C4-2B (cell line): Measurements from ENCODE around the gene COL6A2.

ENCODE experiments used
- ZFX ChIP-seq: fragments of 450-650 bp; IDR thresholded peaks from 2 replicates; pipeline ENCODE4 v1.6.1; 2017
- TF ChIP-seq, protein P1 (sequence below): fragments of 450-650 bp; conservative IDR thresholded peaks from 2 replicates; pipeline ENCODE4 v1.5.1; 2017; ENCODE audit warnings: mild to moderate bottlenecking

DNA sequence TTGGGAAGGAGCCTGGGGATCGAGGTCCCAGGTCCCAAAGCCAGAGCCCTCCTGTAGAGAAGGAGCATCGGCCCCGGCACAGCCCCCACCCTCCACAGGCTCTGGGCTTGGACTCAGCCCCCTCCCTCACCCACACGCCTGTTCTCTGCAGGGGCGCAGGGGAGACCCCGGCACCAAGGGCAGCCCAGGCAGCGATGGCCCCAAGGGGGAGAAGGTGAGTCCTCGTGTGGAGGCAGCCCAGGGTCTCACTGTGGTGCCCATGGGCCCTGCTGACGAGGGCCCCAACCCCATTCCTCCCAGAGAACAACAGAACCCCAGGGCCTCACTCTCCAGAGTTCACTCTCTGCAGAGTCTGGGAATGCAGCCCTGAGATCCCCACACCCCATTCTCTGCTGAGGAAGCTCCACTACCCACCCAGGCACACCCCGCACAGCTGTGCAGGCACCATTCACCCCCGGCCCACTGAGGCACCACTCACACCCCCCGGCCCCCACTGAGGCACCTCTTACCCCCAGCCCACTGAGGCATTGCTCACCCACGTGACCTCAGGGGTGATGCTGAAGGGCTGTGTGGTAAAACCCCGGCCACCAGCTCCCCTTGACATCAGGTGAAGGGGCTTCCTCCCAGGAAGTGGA, 21.8 kb downstream of the COL6A2 start:
- TF ChIP-seq, protein P1, sequence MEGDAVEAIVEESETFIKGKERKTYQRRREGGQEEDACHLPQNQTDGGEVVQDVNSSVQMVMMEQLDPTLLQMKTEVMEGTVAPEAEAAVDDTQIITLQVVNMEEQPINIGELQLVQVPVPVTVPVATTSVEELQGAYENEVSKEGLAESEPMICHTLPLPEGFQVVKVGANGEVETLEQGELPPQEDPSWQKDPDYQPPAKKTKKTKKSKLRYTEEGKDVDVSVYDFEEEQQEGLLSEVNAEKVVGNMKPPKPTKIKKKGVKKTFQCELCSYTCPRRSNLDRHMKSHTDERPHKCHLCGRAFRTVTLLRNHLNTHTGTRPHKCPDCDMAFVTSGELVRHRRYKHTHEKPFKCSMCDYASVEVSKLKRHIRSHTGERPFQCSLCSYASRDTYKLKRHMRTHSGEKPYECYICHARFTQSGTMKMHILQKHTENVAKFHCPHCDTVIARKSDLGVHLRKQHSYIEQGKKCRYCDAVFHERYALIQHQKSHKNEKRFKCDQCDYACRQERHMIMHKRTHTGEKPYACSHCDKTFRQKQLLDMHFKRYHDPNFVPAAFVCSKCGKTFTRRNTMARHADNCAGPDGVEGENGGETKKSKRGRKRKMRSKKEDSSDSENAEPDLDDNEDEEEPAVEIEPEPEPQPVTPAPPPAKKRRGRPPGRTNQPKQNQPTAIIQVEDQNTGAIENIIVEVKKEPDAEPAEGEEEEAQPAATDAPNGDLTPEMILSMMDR, result no peak
- TF ChIP-seq ZFX, result no peak
